A673 (cell line): ENCODE results near the gene TMEM184A. TPM values are rescaled to one million over a fixed set of nuclear protein-coding genes. Genes with fewer than 3 reads are reported as not detected.

Experiments used
- BruUV-seq: library from RNA; stranded (reverse); fragments of 400-500 nt; replicated peaks from 2 replicates; lab custom pipeline; 2021; lab: Mats Ljungman, UMichigan
- CTCF ChIA-PET: fragments of 300-600 bp; sonication (Branson Sonifier 250); formaldehyde crosslinking; loops from one replicate; lab custom pipeline; 2022; ENCODE audit warnings: antibody characterized with exemption; lab: Charles Lee
- POLR2A ChIA-PET: fragments of 300-600 bp; sonication (Branson Sonifier 250); formaldehyde crosslinking; loops from one replicate; lab custom pipeline; 2022; ENCODE audit warnings: antibody characterized with exemption; ENCODE audit not compliant: low non-redundant PET; lab: Charles Lee
- DNase-seq: peaks from one replicate; pipeline ENCODE4 v3.0.0-alpha.2; 2015; ENCODE audit warnings: low spot score
- H3K27ac ChIP-seq: fragments of 200-600 bp; sonication (generic); 2 replicates; pipeline ENCODE4 v1.5.1; 2016; ENCODE audit warnings: mixed run types, low read depth, mild to moderate bottlenecking, mixed read lengths, antibody characterized with exemption, low read length; ENCODE audit not compliant: poor library complexity, severe bottlenecking
- H3K27me3 ChIP-seq: fragments of 200-600 bp; sonication (generic); replicated peaks from 2 replicates; pipeline ENCODE4 v1.6.1; 2017; ENCODE audit warnings: mixed run types, low read depth, mild to moderate bottlenecking, mixed read lengths, antibody characterized with exemption, low read length; ENCODE audit not compliant: insufficient read depth, poor library complexity
- H3K36me3 ChIP-seq: fragments of 200-600 bp; sonication (generic); 2 replicates; pipeline ENCODE4 v1.6.1; 2016; ENCODE audit warnings: mixed run types, mild to moderate bottlenecking, mixed read lengths, antibody characterized with exemption, low read length; ENCODE audit not compliant: insufficient read depth, poor library complexity, severe bottlenecking
- H3K4me1 ChIP-seq: fragments of 200-600 bp; sonication (generic); 2 replicates; pipeline ENCODE4 v1.6.1; 2017; ENCODE audit warnings: mixed run types, mild to moderate bottlenecking, mixed read lengths, antibody characterized with exemption, low read length; ENCODE audit not compliant: insufficient read depth, poor library complexity, severe bottlenecking
- H3K4me3 ChIP-seq: fragments of 200-600 bp; sonication (generic); 2 replicates; pipeline ENCODE4 v1.5.1; 2016; ENCODE audit warnings: low read depth, mixed run types, mild to moderate bottlenecking, mixed read lengths, low read length; ENCODE audit not compliant: poor library complexity, severe bottlenecking
- H3K9me3 ChIP-seq: fragments of 200-600 bp; sonication (generic); 2 replicates; pipeline ENCODE4 v1.6.1; 2016; ENCODE audit warnings: mixed run types, low read depth, mild to moderate bottlenecking, mixed read lengths, antibody characterized with exemption, low read length; ENCODE audit not compliant: poor library complexity, severe bottlenecking
- CTCF ChIP-seq: fragments of 300-800, 200-600 bp; sonication (generic); conservative IDR thresholded peaks from 2 replicates; pipeline ENCODE4 v1.5.1; 2017; ENCODE audit warnings: low read depth, mild to moderate bottlenecking, antibody characterized with exemption, low read length, moderate library complexity, mixed read lengths
- EZH2 ChIP-seq: fragments of 200-600 bp; sonication (generic); IDR thresholded peaks from 2 replicates; pipeline ENCODE4 v1.6.1; 2017; ENCODE audit warnings: borderline replicate concordance, low read depth, mild to moderate bottlenecking, mixed read lengths, antibody characterized with exemption, low read length; ENCODE audit not compliant: poor library complexity, severe bottlenecking
- intact Hi-C: fragments of 100-400 bp; cut with micrococcal nuclease; formaldehyde crosslinking; loops from one replicate; pipeline ENCODE4 v1.10.0; 2022; ENCODE audit not compliant: unreplicated experiment
- total RNA-seq: library from RNA; stranded (reverse); gene quantifications from 2 replicates; pipeline ENCODE4 v1.2.3, GENCODE V29; 2021

The TMEM184A gene
- total RNA-seq, 1 experiment from 2014 or later: not detected

DNA sequence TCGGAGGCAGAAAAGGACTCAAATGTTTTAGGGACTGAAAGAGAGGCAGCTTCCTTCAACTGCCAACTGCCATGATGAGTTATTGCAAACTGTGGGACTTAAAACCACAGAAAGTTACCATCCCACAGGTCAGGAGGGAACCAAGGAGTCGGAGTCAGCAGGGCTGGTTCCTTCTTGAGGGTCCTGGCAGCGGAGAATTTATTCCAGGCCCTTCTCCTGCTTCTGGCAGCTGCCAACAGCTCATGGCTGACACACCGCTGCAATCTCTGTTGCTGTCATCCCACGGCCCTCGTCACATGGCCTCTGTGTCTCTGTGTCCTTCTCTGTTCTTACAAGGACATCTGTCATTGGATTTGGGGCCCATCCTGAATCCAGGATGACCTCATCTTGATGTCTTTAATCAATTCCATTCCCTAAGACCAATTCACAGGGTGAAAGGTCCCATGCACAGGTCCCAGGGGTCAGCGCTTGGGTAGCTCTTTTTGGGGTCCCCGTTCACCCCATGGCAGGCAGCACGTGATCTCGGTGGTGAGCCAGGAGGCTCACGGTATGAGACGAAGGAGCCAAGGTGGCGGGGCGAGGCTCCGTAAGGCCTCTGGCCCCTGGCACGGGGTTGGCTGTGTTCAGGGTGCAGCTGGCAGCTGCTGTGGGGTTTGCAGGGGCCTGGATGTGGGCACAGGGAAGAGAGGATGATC, 41.2 kb upstream of the TMEM184A start:
- intact Hi-C loops: no loop called here
- Histone ChIP-seq H3K4me3 (no peak overlapping the region), H3K36me3 (no peaks in the 10 kb centered on the region), H3K9me3 (no peaks in the 10 kb centered on the region), H3K27ac (no peak overlapping the region), H3K27me3 (peaks cover 12% of the 10 kb centered on the region), H3K4me1 (no peaks in the 10 kb centered on the region)
- DNase-seq: no peak
- no TSS peak for BruUV-seq
- CTCF ChIA-PET: no interaction called here
- no peak for TF ChIP-seq CTCF
- no peak for TF ChIP-seq EZH2
- POLR2A ChIA-PET: no interaction called here

- Histone ChIP-seq H3K4me1 (no peaks in the 10 kb centered on the region), H3K27me3 (peaks cover 20% of the 10 kb centered on the region), H3K36me3 (no peaks in the 10 kb centered on the region), H3K27ac (no peak overlapping the region), H3K4me3 (no peak overlapping the region), H3K9me3 (no peaks in the 10 kb centered on the region)
- no peak for DNase-seq
- intact Hi-C loops: no loop called here
- no TSS peak for BruUV-seq
- POLR2A ChIA-PET: no interaction called here
- TF ChIP-seq CTCF (no peak), EZH2 (no peak)
- CTCF ChIA-PET: no interaction called here
Measured at GRCh38 chr7:1596181-1597043, 40.4 kb upstream of the TMEM184A start.

GRCh38 chr7:1595636-1596035, 39.6 kb upstream of the TMEM184A start:
- Histone ChIP-seq H3K27me3 (peaks cover 25% of the 10 kb centered on the region), H3K4me3 (no peak overlapping the region), H3K36me3 (no peaks in the 10 kb centered on the region), H3K4me1 (no peaks in the 10 kb centered on the region), H3K9me3 (no peaks in the 10 kb centered on the region), H3K27ac (no peak overlapping the region)
- TF ChIP-seq CTCF (no peak), EZH2 (no peak)
- intact Hi-C loops: no loop called here
- CTCF ChIA-PET: no interaction called here
- POLR2A ChIA-PET: no interaction called here
- BruUV-seq: no TSS peak
- no peak for DNase-seq
